Karpas-422 (cell line): ENCODE measurements around the gene BRCC3. TPM values are rescaled to one million over a fixed set of nuclear protein-coding genes. Genes with fewer than 3 reads are reported as not detected.
"Not testable (repeated sequence)": the region's sequence is repeated elsewhere in the genome, so short reads cannot be mapped to it uniquely, and the experiment has no call there.

Source experiments
- DNase-seq: peaks from one replicate; pipeline ENCODE4 v3.0.0-alpha.2; 2015
- H2AFZ ChIP-seq: fragments of 200-600 bp; sonication (generic); 2 replicates; pipeline ENCODE4 v1.6.1; 2014; ENCODE audit warnings: antibody characterized with exemption, low read length, mixed read lengths
- H3K27ac ChIP-seq: fragments of 200-600 bp; sonication (generic); 2 replicates; pipeline ENCODE4 v1.5.1; 2014; ENCODE audit warnings: mild to moderate bottlenecking, low read length, moderate library complexity
- H3K27me3 ChIP-seq: fragments of 200-600 bp; sonication (generic); 2 replicates; pipeline ENCODE4 v1.6.1; 2014; ENCODE audit warnings: low read length, mixed read lengths
- H3K36me3 ChIP-seq: fragments of 200-600 bp; sonication (generic); 2 replicates; pipeline ENCODE4 v1.6.1; 2014; ENCODE audit warnings: low read length, mixed read lengths; ENCODE audit not compliant: insufficient read depth
- H3K4me1 ChIP-seq: fragments of 200-600 bp; sonication (generic); 2 replicates; pipeline ENCODE4 v1.6.1; 2014; ENCODE audit warnings: mild to moderate bottlenecking, low read length, mixed read lengths
- H3K4me2 ChIP-seq: fragments of 200-600 bp; sonication (generic); 2 replicates; pipeline ENCODE4 v1.6.1; 2014; ENCODE audit warnings: low read length, low read depth, mild to moderate bottlenecking; ENCODE audit not compliant: poor library complexity, severe bottlenecking
- H3K4me3 ChIP-seq: fragments of 200-600 bp; sonication (generic); 2 replicates; pipeline ENCODE4 v1.5.1; 2014; ENCODE audit warnings: mild to moderate bottlenecking, antibody characterized with exemption, low read length, mixed read lengths
- H3K79me2 ChIP-seq: fragments of 200-600 bp; sonication (generic); 2 replicates; pipeline ENCODE4 v1.6.1; 2014; ENCODE audit warnings: mild to moderate bottlenecking, low read length, mixed read lengths
- H3K9ac ChIP-seq: fragments of 200-600 bp; sonication (generic); 2 replicates; pipeline ENCODE4 v1.6.0; 2014; ENCODE audit warnings: low read length
- H3K9me2 ChIP-seq: fragments of 200-600 bp; sonication (generic), shearing (Covaris generic); replicated peaks from 2 replicates; pipeline ENCODE4 v1.6.0; 2014; ENCODE audit warnings: mild to moderate bottlenecking, low read length, moderate library complexity; ENCODE audit not compliant: insufficient read depth
- H3K9me3 ChIP-seq: fragments of 300-700, 200-600 bp; sonication (generic); 2 replicates; pipeline ENCODE4 v1.6.1; 2014; ENCODE audit warnings: low read length, mixed read lengths
- H4K20me1 ChIP-seq: fragments of 200-600 bp; sonication (generic); 2 replicates; pipeline ENCODE4 v1.6.1; 2014; ENCODE audit warnings: mild to moderate bottlenecking, antibody characterized with exemption, low read length, low read depth; ENCODE audit not compliant: insufficient read depth
- total RNA-seq: library from RNA; depleted of rRNA; stranded (reverse); fragments of >200 nt; shearing (Covaris generic); gene quantifications from 2 replicates; pipeline ENCODE4 v1.2.3, GENCODE V29; 2014; ENCODE audit warnings: low replicate concordance; rRNA removed

BRCC3 gene
- total RNA-seq, 1 experiment from 2014 or later = 15.9 TPM

DNA sequence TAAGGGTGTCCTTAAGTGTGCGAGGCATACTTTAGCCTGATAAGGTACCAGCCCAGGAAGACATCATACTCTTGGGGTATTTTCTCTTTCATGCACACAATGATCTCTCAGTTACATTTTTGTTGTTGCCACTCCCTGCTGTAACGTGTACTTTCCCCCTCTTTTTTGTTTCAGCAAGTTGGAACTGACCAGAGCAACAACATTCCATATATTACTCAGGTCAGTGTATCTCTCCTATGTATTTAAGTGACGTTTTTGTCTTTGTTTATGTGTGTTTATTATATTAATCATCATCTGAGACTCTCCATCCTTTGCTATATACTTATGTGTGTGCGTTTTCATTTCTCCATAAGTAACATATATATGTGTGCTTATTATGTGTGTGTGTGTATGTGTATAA lies 73.6 kb downstream of the BRCC3 start:
- Histone ChIP-seq H3K4me3 (no peak overlapping the region), H3K27me3 (no peaks in the 10 kb centered on the region), H2AFZ (no peak overlapping the region), H3K9me3 (no peaks in the 10 kb centered on the region; the same call in 1 of the 2 replicates), H3K36me3 (no peaks in the 10 kb centered on the region), H3K9me2 (no peaks in the 10 kb centered on the region), H3K9ac (no peak overlapping the region), H3K4me2 (no peak overlapping the region), H3K79me2 (no peaks in the 10 kb centered on the region), H3K27ac (no peak overlapping the region), H4K20me1 (no peaks in the 10 kb centered on the region), H3K4me1 (no peaks in the 10 kb centered on the region)
- no peak for DNase-seq

GRCh38 chrX:155147612-155148011 lies 76.3 kb downstream of the BRCC3 start:
- H3K9me2 ChIP-seq, H3K27me3 ChIP-seq, H3K4me3 ChIP-seq, DNase-seq, H3K9me3 ChIP-seq, H2AFZ ChIP-seq, H3K4me2 ChIP-seq, H3K9ac ChIP-seq, H3K27ac ChIP-seq, H3K79me2 ChIP-seq, H4K20me1 ChIP-seq, H3K4me1 ChIP-seq, H3K36me3 ChIP-seq: not testable (repeated sequence)

DNA sequence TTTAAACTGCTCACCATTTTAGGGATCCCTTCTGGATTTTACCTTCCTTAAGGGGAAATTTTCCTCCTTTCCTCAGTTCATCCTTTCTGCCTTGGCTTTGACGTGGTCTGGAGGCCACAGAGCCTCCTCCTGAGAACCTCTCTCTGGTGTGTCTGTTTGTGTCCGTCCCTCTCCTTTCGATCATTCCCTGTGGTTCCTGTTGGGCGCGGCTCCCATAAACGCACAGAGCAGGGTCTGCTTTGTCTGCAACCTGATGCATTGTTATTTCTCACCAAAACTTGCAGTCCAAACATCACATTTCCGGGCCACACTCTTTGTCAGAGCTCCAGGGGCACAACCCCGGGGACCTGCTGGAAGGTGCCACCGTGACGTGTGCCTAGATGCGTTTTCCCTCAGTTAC lies 76.9 kb downstream of the BRCC3 start:
- not testable (repeated sequence) for DNase-seq, H3K9me3 ChIP-seq, H3K79me2 ChIP-seq, H3K9ac ChIP-seq, H4K20me1 ChIP-seq, H3K27ac ChIP-seq, H3K4me3 ChIP-seq, H3K4me2 ChIP-seq, H3K27me3 ChIP-seq, H3K9me2 ChIP-seq, H3K4me1 ChIP-seq, H3K36me3 ChIP-seq, H2AFZ ChIP-seq

DNA sequence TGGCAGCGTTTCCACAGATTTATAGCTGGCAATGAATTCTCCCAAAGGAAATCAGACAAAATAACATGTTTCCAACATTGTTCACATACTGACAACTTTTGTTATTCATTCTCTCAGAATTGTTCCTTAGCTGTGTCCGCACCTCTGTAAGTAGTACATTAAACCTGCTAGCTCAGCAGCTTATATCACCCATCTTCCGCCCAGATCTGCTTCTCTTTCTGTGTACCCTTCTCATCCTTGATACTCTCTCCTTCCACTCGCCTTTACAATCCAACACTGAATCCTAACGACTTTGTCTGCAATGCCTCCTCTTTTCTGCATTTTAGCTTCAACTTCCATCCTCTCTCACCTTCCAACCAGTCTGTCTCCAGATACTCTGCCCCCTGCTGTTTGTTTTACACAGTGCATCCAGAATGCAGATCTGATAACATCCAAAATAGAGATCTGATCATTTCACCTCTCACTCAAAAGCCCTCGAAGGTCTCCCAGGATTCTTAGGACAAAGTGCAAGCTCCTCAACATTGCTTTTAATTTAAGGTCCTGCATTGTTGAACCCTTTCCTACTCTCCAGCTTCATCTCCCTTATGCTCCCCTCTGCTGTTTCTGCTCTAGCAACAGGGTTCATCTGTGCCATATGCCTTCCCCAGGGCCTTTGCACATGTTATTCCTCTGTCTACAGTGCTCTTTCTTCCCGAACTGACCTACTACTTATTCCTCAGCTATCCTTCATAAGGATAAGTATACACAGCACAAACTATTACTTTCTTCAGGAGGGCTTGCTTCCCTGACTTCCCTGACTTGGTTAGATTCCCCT lies 77.6 kb downstream of the BRCC3 start:
- no peak overlapping the region for H3K4me3 ChIP-seq
- no peaks in the 10 kb centered on the region for H3K9me2 ChIP-seq
- no peaks in the 10 kb centered on the region for H4K20me1 ChIP-seq
- no peaks in the 10 kb centered on the region for H3K4me1 ChIP-seq
- no peak overlapping the region for H3K9ac ChIP-seq
- no peak overlapping the region for H2AFZ ChIP-seq
- no peaks in the 10 kb centered on the region for H3K27me3 ChIP-seq
- no peak overlapping the region for H3K27ac ChIP-seq
- no peaks in the 10 kb centered on the region; the same call in 1 of the 2 replicates for H3K9me3 ChIP-seq
- H3K79me2 ChIP-seq = no peaks in the 10 kb centered on the region
- no peak overlapping the region for H3K4me2 ChIP-seq
- no peaks in the 10 kb centered on the region for H3K36me3 ChIP-seq
- DNase-seq = peak; percentile 71

DNA sequence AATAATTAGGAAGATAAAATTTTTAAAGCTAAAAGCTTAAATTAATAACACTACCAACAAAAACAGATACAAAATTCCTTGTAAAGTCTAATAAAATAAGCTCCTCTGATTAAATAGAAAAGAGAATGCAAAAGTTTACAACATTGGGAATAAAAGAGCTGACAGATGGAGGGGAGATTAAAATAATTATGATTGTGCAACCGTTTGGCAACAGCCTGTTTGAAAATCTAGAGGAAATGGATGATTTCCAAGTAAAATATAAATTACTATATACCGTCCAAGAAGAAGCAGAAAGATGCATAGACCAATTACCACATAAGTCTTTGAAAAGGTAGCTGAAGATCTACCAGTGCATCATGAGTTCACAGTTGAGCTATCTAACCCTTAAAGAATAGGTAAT lies 98.6 kb downstream of the BRCC3 start:
- no peak for DNase-seq
- no peak overlapping the region for H2AFZ ChIP-seq
- H3K36me3 ChIP-seq = no peaks in the 10 kb centered on the region
- no peaks in the 10 kb centered on the region for H3K9me3 ChIP-seq
- H3K4me2 ChIP-seq = no peak overlapping the region
- H3K79me2 ChIP-seq = no peaks in the 10 kb centered on the region
- no peaks in the 10 kb centered on the region for H3K4me1 ChIP-seq
- no peaks in the 10 kb centered on the region for H3K27me3 ChIP-seq
- H3K9me2 ChIP-seq = no peaks in the 10 kb centered on the region
- H4K20me1 ChIP-seq = no peaks in the 10 kb centered on the region
- H3K9ac ChIP-seq = no peak overlapping the region
- H3K27ac ChIP-seq = no peak overlapping the region
- no peak overlapping the region for H3K4me3 ChIP-seq

Other genes starting within 250 kb of the BRCC3 start
- not detected in 2 replicates for gene SMIM9, start 236.8 kb upstream of the BRCC3 start, total RNA-seq
- gene F8A1, start 185.2 kb upstream of the BRCC3 start, total RNA-seq = 8.4 and 9.1 TPM in 2 replicates
- gene F8, start 48.8 kb upstream of the BRCC3 start, total RNA-seq = 3.0 and 4.1 TPM in 2 replicates
- gene FUNDC2, start 44.7 kb upstream of the BRCC3 start, total RNA-seq = 38.9 and 55.2 TPM in 2 replicates
- gene CMC4, start 372 bp upstream of the BRCC3 start, total RNA-seq = 15.8 and 36.1 TPM in 2 replicates
- 21.9 and 95.2 TPM in 2 replicates for gene MTCP1, start 372 bp upstream of the BRCC3 start, total RNA-seq
- 28.8 and 58.4 TPM in 2 replicates for gene VBP1, start 145.0 kb downstream of the BRCC3 start, total RNA-seq
- gene RAB39B, start 193.0 kb downstream of the BRCC3 start, total RNA-seq = 9.7 and 14.3 TPM in 2 replicates